CD4-positive, alpha-beta T cell treated with Interleukin-6 for 4 hours (primary cell): Measurements from ENCODE around the gene FLRT1.

ENCODE experiments used
- DNase-seq: peaks from one replicate; pipeline ENCODE4 v3.0.0-alpha.2; 2020; ENCODE audit warnings: mixed read lengths

The FLRT1 gene

GRCh38 chr11:64049509-64049908, 13.8 kb downstream of the FLRT1 start:
- no peak for DNase-seq

GRCh38 chr11:64051297-64051696, 15.6 kb downstream of the FLRT1 start:
- DNase-seq, result no peak

GRCh38 chr11:64052436-64052835, 16.7 kb downstream of the FLRT1 start:
- no peak for DNase-seq

GRCh38 chr11:64052938-64053622, 17.3 kb downstream of the FLRT1 start:
- DNase-seq, result no peak

GRCh38 chr11:64053699-64054098, 18.0 kb downstream of the FLRT1 start:
- DNase-seq, result no peak

- no peak for DNase-seq
These were observed 19.3 kb downstream of the FLRT1 start for GRCh38 chr11:64055077-64055476.

- no peak for DNase-seq
These were observed 20.6 kb downstream of the FLRT1 start for GRCh38 chr11:64056213-64056785.

GRCh38 chr11:64056861-64057260, 21.1 kb downstream of the FLRT1 start:
- no peak for DNase-seq

- DNase-seq, result no peak
These were observed 22.2 kb downstream of the FLRT1 start for GRCh38 chr11:64057890-64058289.

GRCh38 chr11:64058494-64058893, 22.8 kb downstream of the FLRT1 start:
- no peak for DNase-seq

GRCh38 chr11:64059339-64060140, 23.8 kb downstream of the FLRT1 start:
- DNase-seq, result no peak

- DNase-seq, result no peak
These were observed 24.6 kb downstream of the FLRT1 start for GRCh38 chr11:64060263-64060860.

GRCh38 chr11:64060861-64061444, 25.2 kb downstream of the FLRT1 start:
- peak; percentile 65 for DNase-seq

GRCh38 chr11:64062185-64063039, 26.7 kb downstream of the FLRT1 start:
- DNase-seq, result no peak

- no peak for DNase-seq
These were observed 28.0 kb downstream of the FLRT1 start for GRCh38 chr11:64063777-64064176.

GRCh38 chr11:64064374-64065140, 28.8 kb downstream of the FLRT1 start:
- no peak for DNase-seq

- DNase-seq, result no peak
These were observed 29.4 kb downstream of the FLRT1 start for GRCh38 chr11:64065141-64065465.

- no peak for DNase-seq
These were observed 30.0 kb downstream of the FLRT1 start for GRCh38 chr11:64065712-64066111.

GRCh38 chr11:64067230-64067993, 31.7 kb downstream of the FLRT1 start:
- DNase-seq, result no peak

GRCh38 chr11:64068705-64069400, 33.1 kb downstream of the FLRT1 start:
- no peak for DNase-seq
